GM23338 (cell line): ENCODE measurements around the gene GNRH2. TPM values are rescaled to one million over a fixed set of nuclear protein-coding genes. Genes with fewer than 3 reads are reported as not detected.
A peak's percentile ranks its signal among the peaks of the same experiment; 100 is the strongest.

ENCODE experiments used
- ATAC-seq: fragments of 200-7000 bp; cut with Tn5 transposase; 3 replicates; pipeline ENCODE4 v1.9.1; 2020
- DNase-seq: peaks from one replicate; pipeline ENCODE4 v3.0.0-alpha.2; 2015; ENCODE audit warnings: low spot score
- H2AFZ ChIP-seq: fragments of 200-600 bp; sonication (generic); 2 replicates; pipeline ENCODE4 v1.8.0; 2016; ENCODE audit warnings: antibody characterized with exemption, mild to moderate bottlenecking, moderate library complexity
- H3F3A ChIP-seq: fragments of 200-600 bp; sonication (generic); replicated peaks from 2 replicates; pipeline ENCODE4 v1.8.0; 2017; ENCODE audit warnings: antibody characterized with exemption, mixed run types, low read depth
- H3K27ac ChIP-seq: fragments of 200-600 bp; sonication (generic); 2 replicates; pipeline ENCODE4 v1.6.1; 2016; ENCODE audit warnings: low read depth
- H3K27me3 ChIP-seq: fragments of 200-600 bp; sonication (generic); 2 replicates; pipeline ENCODE4 v1.8.0; 2016; ENCODE audit warnings: mild to moderate bottlenecking, mixed run types, moderate library complexity; ENCODE audit not compliant: insufficient read depth
- H3K36me3 ChIP-seq: fragments of 200-600 bp; sonication (generic); 2 replicates; pipeline ENCODE4 v1.8.0; 2016; ENCODE audit warnings: mild to moderate bottlenecking; ENCODE audit not compliant: insufficient read depth
- H3K4me1 ChIP-seq: fragments of 200-600 bp; sonication (generic); 2 replicates; pipeline ENCODE4 v1.8.0; 2016; ENCODE audit warnings: mild to moderate bottlenecking, moderate library complexity; ENCODE audit not compliant: insufficient read depth
- H3K4me2 ChIP-seq: fragments of 200-600 bp; sonication (generic); 2 replicates; pipeline ENCODE4 v1.7.1; 2017; ENCODE audit warnings: mixed run types
- H3K4me3 ChIP-seq: fragments of 200-600 bp; sonication (generic); 2 replicates; pipeline ENCODE4 v1.6.1; 2016; ENCODE audit warnings: mixed run types
- H3K79me2 ChIP-seq: fragments of 200-600 bp; sonication (generic); replicated peaks from 2 replicates; pipeline ENCODE4 v1.8.0; 2017; ENCODE audit warnings: mild to moderate bottlenecking; ENCODE audit not compliant: insufficient read depth
- H3K9me2 ChIP-seq: fragments of 200-600 bp; sonication (generic); 2 replicates; pipeline ENCODE4 v1.8.0; 2017; ENCODE audit not compliant: insufficient read depth
- H4K20me1 ChIP-seq: fragments of 200-600 bp; sonication (generic); replicated peaks from 2 replicates; pipeline ENCODE4 v1.8.0; 2017; ENCODE audit warnings: mild to moderate bottlenecking; ENCODE audit not compliant: insufficient read depth
- H3K27ac Mint-ChIP-seq: 2 replicates; pipeline ENCODE4 v1.8.0; 2020; ENCODE audit warnings: inconsistent platforms, mild to moderate bottlenecking, moderate library complexity, mixed read lengths
- H3K27me3 Mint-ChIP-seq: 3 replicates; pipeline ENCODE4 v1.8.0; 2022; ENCODE audit warnings: low read depth, mild to moderate bottlenecking, moderate library complexity, mixed read lengths, inconsistent platforms; ENCODE audit not compliant: insufficient read depth, poor library complexity
- H3K36me3 Mint-ChIP-seq: 3 replicates; pipeline ENCODE4 v1.8.0; 2021; ENCODE audit warnings: low read depth, mild to moderate bottlenecking, inconsistent platforms, moderate library complexity, mixed read lengths
- H3K4me1 Mint-ChIP-seq: 3 replicates; pipeline ENCODE4 v1.8.0; 2020; ENCODE audit warnings: mild to moderate bottlenecking, inconsistent platforms, mixed read lengths
- H3K4me3 Mint-ChIP-seq: 3 replicates; pipeline ENCODE4 v1.8.0; 2021; ENCODE audit warnings: moderate library complexity, mild to moderate bottlenecking, inconsistent platforms, mixed read lengths
- H3K9me3 Mint-ChIP-seq: 3 replicates; pipeline ENCODE4 v1.8.0; 2020; ENCODE audit warnings: moderate library complexity, mild to moderate bottlenecking, inconsistent platforms, mixed read lengths
- CREB1 ChIP-seq: fragments of 250-450 bp; sonication (Bioruptor Pico); IDR thresholded peaks from 2 replicates; pipeline ENCODE4 v1.5.0; 2020; ENCODE audit warnings: low read depth, mild to moderate bottlenecking, moderate library complexity
- EZH2 ChIP-seq: fragments of 200-600 bp; sonication (generic); IDR thresholded peaks from one replicate; pipeline ENCODE4 v1.8.0; 2017; ENCODE audit warnings: antibody characterized with exemption, mild to moderate bottlenecking, low read depth; ENCODE audit not compliant: unreplicated experiment
- EZH2phosphoT487 ChIP-seq: fragments of 200-600 bp; sonication (generic); IDR thresholded peaks from one replicate; pipeline ENCODE4 v1.8.1; 2018; ENCODE audit warnings: antibody characterized with exemption; ENCODE audit not compliant: unreplicated experiment
- JUNB ChIP-seq: IDR thresholded peaks from one replicate; pipeline ENCODE4 v1.6.1; 2016; ENCODE audit warnings: antibody characterized with exemption; ENCODE audit not compliant: unreplicated experiment
- NANOG ChIP-seq: IDR thresholded peaks from 2 replicates; pipeline ENCODE4 v1.6.1; 2016; ENCODE audit warnings: antibody characterized with exemption, borderline replicate concordance
- POLR2AphosphoS5 ChIP-seq: IDR thresholded peaks from 2 replicates; pipeline ENCODE4 v1.6.1; 2016; ENCODE audit warnings: antibody characterized with exemption, low read depth
- STAT1 ChIP-seq: IDR thresholded peaks from one replicate; pipeline ENCODE4 v1.6.1; 2016; ENCODE audit warnings: antibody characterized with exemption; ENCODE audit not compliant: unreplicated experiment
- ZNF114 ChIP-seq: fragments of 250-450 bp; sonication (Bioruptor Pico); IDR thresholded peaks from 2 replicates; pipeline ENCODE4 v1.5.0; 2020; ENCODE audit warnings: mild to moderate bottlenecking, moderate library complexity
- ZNF331 ChIP-seq: fragments of 250-450 bp; sonication (Bioruptor Pico); IDR thresholded peaks from 2 replicates; pipeline ENCODE4 v1.5.0; 2020; ENCODE audit warnings: low read depth, mild to moderate bottlenecking, moderate library complexity
- polyA plus RNA-seq: library from polyadenylated mRNA; unstranded; fragments of >200 nt; fragmentation: Nextera tagmentation; extraction: Ambion mirVana; gene quantifications from 2 replicates; pipeline ENCODE4 v1.2.1, GENCODE V29; 2016
- total RNA-seq: library from RNA; depleted of rRNA; stranded (reverse); fragments of >200 nt; shearing (Covaris generic); gene quantifications from 2 replicates; pipeline ENCODE4 v1.2.3, GENCODE V29; 2014
- TF ChIP-seq, protein P1 (sequence below), 2 experiments: fragments of 200-600 bp in 1 of 2; sonication (generic) in 1 of 2; conservative IDR thresholded peaks; 2 replicates each; pipeline versions ENCODE4 v1.5.1 to v1.6.1; 2016 to 2017; ENCODE audit warnings: antibody characterized with exemption in 2 of 2, low read depth in 2 of 2, mild to moderate bottlenecking in 2 of 2, moderate library complexity in 1 of 2
- TF ChIP-seq, protein P2 (sequence below): IDR thresholded peaks from 2 replicates; pipeline ENCODE4 v1.6.1; 2016; ENCODE audit warnings: antibody characterized with exemption
- TF ChIP-seq, protein P3 (sequence below): IDR thresholded peaks from one replicate; pipeline ENCODE4 v1.6.1; 2018; ENCODE audit warnings: antibody characterized with exemption; ENCODE audit not compliant: unreplicated experiment
- TF ChIP-seq, protein P4 (sequence below): fragments of 250-450 bp; sonication (Bioruptor Pico); IDR thresholded peaks from 2 replicates; pipeline ENCODE4 v1.5.0; 2020; ENCODE audit warnings: mild to moderate bottlenecking, moderate library complexity

Gene GNRH2
- total and polyA plus RNA-seq, 2 experiments from 2014 or later, result not detected

DNA sequence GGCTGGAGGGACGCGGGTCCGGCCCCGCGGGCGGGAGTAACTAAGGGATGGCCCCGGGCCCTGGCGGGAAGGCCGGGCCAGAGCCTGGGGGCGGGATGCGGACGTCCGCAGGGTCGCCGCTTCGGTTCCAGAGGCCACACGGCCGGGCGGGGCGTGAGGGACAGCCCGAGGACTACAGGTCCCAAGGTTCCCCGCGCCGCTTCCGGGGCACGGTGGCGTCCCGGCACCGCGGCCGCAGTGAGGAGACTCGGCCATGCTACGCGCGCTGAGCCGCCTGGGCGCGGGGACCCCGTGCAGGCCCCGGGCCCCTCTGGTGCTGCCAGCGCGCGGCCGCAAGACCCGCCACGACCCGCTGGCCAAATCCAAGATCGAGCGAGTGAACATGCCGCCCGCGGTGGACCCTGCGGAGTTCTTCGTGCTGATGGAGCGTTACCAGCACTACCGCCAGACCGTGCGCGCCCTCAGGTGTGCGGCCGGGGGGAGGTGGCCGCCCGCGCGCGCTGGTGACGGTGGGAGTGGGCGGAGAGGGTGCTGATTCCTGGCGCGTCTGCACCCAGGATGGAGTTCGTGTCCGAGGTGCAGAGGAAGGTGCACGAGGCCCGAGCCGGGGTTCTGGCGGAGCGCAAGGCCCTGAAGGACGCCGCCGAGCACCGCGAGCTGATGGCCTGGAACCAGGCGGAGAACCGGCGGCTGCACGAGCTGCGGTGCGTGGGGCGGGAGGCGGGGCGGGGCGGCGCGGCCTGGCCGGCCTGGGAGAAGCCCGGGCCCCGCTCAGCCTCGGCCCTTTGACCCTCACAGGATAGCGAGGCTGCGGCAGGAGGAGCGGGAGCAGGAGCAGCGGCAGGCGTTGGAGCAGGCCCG lies 2.6 kb downstream of the GNRH2 start, which contains the start of gene MRPS26:
TSS of gene MRPS26 (plus strand) at position 237 of the 861 bp plus-strand sequence. CDS start at position 254, 17 bp downstream.
- H3K4me1 Mint-ChIP-seq, result peaks cover 25% of the 10 kb centered on the region
- H3K4me1 ChIP-seq, result peaks cover 24% of the 10 kb centered on the region
- ATAC-seq (peak; percentile 92), DNase-seq (peak; percentile 97)
- 0 out of 2 replicates have a peak within 1 kb of the TSS, but pooled peaks have one; percentile 76 for H3K27ac ChIP-seq
- H4K20me1 ChIP-seq, result peaks cover 10% of the 10 kb centered on the region
- peaks cover 18% of the 10 kb centered on the region; the same call in 1 of the 2 replicates for H3K36me3 ChIP-seq
- H3K27ac Mint-ChIP-seq, result peak within 1 kb of the TSS; percentile 91
- H3F3A ChIP-seq, result peaks cover 10% of the 10 kb centered on the region; the same call in 1 of the 2 replicates
- peak within 1 kb of the TSS; percentile 96 for H3K4me2 ChIP-seq
- peak within 1 kb of the TSS; percentile 94 for H3K4me3 ChIP-seq
- peaks cover 4% of the 10 kb centered on the region; the same call in 1 of the 2 replicates for H3K9me2 ChIP-seq
- H3K36me3 Mint-ChIP-seq, result peaks cover 45% of the 10 kb centered on the region
- H3K4me3 Mint-ChIP-seq, result peak within 1 kb of the TSS; percentile 85
- peaks cover 11% of the 10 kb centered on the region for H3K79me2 ChIP-seq
- H3K27me3 ChIP-seq, result no peaks in the 10 kb centered on the region
- no peak for TF ChIP-seq ZNF331 (CRISPR knock-in tag)
- TF ChIP-seq, protein P1, sequence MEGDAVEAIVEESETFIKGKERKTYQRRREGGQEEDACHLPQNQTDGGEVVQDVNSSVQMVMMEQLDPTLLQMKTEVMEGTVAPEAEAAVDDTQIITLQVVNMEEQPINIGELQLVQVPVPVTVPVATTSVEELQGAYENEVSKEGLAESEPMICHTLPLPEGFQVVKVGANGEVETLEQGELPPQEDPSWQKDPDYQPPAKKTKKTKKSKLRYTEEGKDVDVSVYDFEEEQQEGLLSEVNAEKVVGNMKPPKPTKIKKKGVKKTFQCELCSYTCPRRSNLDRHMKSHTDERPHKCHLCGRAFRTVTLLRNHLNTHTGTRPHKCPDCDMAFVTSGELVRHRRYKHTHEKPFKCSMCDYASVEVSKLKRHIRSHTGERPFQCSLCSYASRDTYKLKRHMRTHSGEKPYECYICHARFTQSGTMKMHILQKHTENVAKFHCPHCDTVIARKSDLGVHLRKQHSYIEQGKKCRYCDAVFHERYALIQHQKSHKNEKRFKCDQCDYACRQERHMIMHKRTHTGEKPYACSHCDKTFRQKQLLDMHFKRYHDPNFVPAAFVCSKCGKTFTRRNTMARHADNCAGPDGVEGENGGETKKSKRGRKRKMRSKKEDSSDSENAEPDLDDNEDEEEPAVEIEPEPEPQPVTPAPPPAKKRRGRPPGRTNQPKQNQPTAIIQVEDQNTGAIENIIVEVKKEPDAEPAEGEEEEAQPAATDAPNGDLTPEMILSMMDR (conservative IDR thresholded peaks at IDR 0.05; ENCODE audit: low read depth in 2 of 2), result no peak
- TF ChIP-seq EZH2, result no peak
- TF ChIP-seq, protein P2, sequence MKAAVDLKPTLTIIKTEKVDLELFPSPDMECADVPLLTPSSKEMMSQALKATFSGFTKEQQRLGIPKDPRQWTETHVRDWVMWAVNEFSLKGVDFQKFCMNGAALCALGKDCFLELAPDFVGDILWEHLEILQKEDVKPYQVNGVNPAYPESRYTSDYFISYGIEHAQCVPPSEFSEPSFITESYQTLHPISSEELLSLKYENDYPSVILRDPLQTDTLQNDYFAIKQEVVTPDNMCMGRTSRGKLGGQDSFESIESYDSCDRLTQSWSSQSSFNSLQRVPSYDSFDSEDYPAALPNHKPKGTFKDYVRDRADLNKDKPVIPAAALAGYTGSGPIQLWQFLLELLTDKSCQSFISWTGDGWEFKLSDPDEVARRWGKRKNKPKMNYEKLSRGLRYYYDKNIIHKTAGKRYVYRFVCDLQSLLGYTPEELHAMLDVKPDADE, result peak; percentile 82
- no peak for TF ChIP-seq ZNF114
- 0 out of 2 replicates have a peak, but pooled peaks have one; percentile 17 for TF ChIP-seq CREB1 (CRISPR knock-in tag)
- no peak for TF ChIP-seq STAT1
- TF ChIP-seq, protein P3, sequence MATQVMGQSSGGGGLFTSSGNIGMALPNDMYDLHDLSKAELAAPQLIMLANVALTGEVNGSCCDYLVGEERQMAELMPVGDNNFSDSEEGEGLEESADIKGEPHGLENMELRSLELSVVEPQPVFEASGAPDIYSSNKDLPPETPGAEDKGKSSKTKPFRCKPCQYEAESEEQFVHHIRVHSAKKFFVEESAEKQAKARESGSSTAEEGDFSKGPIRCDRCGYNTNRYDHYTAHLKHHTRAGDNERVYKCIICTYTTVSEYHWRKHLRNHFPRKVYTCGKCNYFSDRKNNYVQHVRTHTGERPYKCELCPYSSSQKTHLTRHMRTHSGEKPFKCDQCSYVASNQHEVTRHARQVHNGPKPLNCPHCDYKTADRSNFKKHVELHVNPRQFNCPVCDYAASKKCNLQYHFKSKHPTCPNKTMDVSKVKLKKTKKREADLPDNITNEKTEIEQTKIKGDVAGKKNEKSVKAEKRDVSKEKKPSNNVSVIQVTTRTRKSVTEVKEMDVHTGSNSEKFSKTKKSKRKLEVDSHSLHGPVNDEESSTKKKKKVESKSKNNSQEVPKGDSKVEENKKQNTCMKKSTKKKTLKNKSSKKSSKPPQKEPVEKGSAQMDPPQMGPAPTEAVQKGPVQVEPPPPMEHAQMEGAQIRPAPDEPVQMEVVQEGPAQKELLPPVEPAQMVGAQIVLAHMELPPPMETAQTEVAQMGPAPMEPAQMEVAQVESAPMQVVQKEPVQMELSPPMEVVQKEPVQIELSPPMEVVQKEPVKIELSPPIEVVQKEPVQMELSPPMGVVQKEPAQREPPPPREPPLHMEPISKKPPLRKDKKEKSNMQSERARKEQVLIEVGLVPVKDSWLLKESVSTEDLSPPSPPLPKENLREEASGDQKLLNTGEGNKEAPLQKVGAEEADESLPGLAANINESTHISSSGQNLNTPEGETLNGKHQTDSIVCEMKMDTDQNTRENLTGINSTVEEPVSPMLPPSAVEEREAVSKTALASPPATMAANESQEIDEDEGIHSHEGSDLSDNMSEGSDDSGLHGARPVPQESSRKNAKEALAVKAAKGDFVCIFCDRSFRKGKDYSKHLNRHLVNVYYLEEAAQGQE, result no peak
- TF ChIP-seq, protein P4, sequence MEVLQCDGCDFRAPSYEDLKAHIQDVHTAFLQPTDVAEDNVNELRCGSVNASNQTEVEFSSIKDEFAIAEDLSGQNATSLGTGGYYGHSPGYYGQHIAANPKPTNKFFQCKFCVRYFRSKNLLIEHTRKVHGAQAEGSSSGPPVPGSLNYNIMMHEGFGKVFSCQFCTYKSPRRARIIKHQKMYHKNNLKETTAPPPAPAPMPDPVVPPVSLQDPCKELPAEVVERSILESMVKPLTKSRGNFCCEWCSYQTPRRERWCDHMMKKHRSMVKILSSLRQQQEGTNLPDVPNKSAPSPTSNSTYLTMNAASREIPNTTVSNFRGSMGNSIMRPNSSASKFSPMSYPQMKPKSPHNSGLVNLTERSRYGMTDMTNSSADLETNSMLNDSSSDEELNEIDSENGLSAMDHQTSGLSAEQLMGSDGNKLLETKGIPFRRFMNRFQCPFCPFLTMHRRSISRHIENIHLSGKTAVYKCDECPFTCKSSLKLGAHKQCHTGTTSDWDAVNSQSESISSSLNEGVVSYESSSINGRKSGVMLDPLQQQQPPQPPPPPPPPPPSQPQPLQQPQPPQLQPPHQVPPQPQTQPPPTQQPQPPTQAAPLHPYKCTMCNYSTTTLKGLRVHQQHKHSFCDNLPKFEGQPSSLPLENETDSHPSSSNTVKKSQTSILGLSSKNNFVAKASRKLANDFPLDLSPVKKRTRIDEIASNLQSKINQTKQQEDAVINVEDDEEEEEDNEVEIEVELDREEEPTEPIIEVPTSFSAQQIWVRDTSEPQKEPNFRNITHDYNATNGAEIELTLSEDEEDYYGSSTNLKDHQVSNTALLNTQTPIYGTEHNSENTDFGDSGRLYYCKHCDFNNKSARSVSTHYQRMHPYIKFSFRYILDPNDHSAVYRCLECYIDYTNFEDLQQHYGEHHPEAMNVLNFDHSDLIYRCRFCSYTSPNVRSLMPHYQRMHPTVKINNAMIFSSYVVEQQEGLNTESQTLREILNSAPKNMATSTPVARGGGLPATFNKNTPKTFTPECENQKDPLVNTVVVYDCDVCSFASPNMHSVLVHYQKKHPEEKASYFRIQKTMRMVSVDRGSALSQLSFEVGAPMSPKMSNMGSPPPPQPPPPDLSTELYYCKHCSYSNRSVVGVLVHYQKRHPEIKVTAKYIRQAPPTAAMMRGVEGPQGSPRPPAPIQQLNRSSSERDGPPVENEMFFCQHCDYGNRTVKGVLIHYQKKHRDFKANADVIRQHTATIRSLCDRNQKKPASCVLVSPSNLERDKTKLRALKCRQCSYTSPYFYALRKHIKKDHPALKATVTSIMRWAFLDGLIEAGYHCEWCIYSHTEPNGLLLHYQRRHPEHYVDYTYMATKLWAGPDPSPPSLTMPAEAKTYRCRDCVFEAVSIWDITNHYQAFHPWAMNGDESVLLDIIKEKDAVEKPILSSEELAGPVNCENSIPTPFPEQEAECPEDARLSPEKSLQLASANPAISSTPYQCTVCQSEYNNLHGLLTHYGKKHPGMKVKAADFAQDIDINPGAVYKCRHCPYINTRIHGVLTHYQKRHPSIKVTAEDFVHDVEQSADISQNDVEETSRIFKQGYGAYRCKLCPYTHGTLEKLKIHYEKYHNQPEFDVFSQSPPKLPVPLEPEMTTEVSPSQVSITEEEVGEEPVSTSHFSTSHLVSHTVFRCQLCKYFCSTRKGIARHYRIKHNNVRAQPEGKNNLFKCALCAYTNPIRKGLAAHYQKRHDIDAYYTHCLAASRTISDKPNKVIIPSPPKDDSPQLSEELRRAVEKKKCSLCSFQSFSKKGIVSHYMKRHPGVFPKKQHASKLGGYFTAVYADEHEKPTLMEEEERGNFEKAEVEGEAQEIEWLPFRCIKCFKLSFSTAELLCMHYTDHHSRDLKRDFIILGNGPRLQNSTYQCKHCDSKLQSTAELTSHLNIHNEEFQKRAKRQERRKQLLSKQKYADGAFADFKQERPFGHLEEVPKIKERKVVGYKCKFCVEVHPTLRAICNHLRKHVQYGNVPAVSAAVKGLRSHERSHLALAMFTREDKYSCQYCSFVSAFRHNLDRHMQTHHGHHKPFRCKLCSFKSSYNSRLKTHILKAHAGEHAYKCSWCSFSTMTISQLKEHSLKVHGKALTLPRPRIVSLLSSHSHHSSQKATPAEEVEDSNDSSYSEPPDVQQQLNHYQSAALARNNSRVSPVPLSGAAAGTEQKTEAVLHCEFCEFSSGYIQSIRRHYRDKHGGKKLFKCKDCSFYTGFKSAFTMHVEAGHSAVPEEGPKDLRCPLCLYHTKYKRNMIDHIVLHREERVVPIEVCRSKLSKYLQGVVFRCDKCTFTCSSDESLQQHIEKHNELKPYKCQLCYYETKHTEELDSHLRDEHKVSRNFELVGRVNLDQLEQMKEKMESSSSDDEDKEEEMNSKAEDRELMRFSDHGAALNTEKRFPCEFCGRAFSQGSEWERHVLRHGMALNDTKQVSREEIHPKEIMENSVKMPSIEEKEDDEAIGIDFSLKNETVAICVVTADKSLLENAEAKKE (CRISPR knock-in tag), result no peak
- no peak for TF ChIP-seq JUNB
- no peak for TF ChIP-seq NANOG
- TF ChIP-seq EZH2phosphoT487, result no peak
- peak; percentile 75 for TF ChIP-seq POLR2AphosphoS5
- peak within 1 kb of the TSS; percentile 95 for H2AFZ ChIP-seq
- H3K9me3 Mint-ChIP-seq, result no peaks in the 10 kb centered on the region; the same call in 2 of the 3 replicates
- peaks cover 14% of the 10 kb centered on the region for H3K27me3 Mint-ChIP-seq
